NCI-H82 (cell line): ENCODE data around the gene CHPF.

Experiments used
- DNase-seq: peaks from one replicate; lab custom pipeline; 2025; lab: John Stamatoyannopoulos, UW

CHPF gene

DNA sequence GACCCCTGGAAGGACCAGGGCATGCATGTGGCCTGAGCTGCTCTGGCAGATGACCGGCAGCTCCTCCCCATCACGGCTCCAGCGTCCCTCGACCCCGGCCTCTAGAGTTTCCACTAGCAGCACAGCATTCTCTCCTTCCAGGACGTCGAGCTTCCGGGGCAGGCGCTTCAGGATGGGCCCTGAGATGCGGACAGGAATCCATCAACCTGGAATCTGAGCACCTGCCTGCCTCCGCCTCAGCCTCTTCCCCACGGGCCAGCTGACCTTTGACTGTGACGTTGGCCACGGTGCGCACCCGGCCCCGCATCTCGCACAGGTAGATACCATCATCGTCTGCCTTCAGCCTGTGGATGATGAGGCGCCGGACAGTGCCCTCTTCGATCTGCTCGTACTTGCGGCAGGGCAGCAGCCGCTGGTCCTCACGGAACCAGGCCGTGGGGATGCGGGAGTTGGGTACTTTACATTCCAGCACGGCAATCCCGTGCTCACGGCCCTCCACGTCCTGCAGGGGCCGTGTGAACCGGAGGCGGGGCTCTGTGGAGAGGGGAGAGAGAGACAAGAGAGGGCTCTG is 24.3 kb upstream of the CHPF start:
- no peak for DNase-seq

DNA sequence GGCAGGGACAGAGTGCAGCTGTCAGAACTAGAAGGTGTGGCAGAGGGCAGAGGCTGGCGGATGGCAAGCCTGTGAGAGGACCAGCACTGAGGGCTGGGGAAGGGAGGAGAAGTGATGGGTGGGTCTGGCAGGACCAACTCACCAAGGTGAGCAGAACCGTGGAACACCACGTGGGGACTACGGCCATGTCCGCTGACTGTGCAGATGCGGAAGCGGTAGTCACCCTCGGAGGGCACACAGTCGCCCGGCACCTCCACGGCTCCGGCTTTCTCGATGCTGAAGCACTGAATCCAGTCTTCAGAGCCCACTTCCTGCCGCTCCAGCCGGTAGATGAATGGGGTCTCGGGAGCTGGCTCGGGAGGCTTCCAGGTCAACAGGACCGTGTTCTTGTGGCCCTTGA is 23.5 kb upstream of the CHPF start:
- DNase-seq = no peak

DNA sequence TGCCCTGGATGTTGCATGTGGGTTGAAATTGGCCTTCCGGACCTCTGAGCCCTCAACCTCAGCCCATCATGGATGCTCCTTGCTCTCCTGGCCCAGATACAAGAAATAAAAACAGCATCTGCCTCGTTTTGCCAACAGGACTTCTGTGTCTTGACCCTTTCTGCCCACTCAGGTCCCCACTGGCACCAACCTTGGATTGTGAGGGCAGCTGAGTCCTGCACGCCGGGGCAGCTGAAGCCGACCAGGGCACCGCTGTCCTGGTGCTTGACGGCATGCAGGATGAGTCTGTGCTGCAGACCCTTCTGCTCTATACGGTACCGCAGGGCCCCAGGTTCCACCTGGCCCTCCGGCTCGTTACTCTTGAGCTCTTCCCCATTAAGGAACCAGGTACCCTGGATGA is 23.0 kb upstream of the CHPF start:
- DNase-seq = no peak

DNA sequence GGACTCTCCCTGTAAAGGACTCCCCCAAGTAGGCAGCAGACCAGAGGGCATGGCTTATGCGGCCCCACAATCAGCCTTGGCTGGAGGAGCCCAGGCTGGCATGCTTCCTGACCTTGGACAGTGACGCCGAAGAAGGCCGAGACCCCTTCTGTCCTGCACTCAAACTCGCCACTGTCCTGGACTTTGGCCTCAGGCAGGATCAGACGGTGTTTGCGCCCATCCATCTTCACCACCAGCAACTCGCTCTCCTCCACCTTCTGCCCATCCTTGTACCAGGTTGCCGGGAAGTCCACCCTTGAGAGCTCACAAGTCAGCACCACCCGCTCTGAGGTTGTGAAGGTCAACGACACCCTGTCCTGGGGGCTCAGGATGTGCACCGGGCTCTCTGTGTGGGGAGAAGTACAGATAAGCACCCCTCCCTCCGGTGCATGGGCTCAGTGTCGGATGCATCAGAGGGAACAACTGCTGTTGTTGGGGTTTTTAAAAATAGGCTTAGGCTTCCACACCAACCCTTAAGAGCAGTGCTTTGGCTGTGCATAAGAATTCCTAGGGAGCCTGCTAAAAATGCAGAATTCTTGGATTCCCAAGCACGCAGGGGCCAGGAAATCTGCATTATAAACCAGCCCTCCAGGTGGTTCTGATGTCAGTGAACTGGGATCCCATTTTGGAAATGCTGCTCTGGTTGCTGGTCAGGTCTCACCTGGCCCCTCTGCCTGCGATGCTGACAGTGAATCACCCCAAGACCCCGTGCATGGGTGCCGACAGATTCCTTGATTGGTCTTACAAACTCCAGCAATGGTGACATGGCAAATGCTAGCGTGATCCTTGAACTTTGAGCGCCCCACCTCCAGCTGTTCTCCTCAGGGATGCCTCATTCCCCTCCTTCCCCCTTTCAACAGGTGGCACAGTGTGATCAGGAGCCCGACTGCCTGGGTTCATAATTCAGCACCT is 21.8 kb upstream of the CHPF start:
- no peak for DNase-seq

DNA sequence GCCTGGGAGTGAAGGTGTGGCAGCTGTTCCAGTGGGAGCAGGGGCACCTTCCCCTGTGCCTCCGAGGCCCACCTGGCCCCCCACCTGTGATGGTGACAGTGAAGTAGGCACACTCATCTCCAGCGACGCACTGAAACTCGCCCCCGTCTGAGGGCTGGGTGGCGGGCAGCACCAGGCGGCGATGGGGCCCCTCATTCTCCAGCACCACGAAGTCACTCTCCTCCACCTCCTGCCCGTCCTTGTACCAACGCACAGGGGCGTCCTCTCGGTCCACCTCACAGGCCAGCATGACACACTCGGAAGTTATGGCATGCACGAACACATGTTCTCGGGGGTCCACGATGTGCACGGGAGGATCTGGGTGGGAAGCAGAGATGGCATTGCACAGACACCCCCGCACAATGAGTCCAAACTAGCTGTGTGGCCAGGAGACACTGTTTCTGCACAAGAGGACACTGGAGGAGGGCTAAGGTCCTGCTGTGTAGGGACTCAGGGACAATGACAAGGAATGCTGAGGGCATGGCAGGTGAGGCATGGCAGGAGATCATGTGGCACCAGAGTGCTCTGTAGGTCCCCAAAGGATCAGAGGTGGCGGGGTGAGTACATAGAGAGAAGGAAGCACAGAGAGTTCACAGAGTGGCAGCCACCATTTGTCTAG is 19.8 kb upstream of the CHPF start:
- no peak for DNase-seq

DNA sequence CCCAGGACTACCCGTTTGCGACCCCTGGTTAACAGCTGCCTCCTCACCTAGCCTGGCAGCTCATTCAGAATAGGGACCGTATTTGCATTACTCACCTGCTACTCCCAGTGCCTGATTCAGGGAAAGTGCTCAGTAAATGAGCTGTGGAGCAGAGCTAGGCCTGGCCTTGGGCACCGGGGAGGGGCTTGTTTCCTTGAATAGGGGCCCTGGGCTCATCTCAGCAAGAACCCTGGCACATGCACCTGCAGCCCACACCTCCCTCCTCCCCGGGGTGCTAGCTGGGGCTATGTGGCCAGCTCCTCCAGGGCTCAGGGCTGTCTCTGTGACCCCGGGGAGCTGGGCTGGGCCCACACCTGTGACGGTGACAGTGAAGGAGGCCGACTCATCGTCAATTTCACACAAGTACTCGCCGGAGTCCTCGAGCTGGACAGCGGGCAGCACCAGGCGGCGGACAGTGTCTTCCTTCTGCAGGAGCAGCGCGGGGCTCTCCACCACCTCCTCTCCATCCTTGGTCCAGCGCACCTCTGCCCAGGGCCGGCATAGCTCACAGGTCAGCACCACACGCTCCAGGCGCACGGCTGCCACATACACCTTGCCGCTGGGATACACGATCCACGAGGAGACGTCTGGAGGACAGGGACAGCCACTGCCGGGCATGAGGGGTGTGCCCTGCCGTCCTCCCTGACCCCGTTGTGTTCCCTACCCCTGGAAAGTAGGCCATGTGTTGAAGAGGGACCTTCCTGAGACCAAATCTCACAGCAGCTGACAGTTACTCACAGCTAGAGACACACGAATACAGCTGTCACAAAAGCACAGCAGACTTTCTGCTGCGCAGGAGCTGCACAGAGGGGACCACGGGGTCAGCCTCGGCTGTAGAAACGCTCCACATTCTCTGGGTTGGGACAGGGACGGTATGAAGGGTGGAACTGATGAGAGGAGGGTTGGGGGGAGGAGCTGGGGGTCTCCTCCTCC is 18.7 kb upstream of the CHPF start:
- DNase-seq = no peak

DNA sequence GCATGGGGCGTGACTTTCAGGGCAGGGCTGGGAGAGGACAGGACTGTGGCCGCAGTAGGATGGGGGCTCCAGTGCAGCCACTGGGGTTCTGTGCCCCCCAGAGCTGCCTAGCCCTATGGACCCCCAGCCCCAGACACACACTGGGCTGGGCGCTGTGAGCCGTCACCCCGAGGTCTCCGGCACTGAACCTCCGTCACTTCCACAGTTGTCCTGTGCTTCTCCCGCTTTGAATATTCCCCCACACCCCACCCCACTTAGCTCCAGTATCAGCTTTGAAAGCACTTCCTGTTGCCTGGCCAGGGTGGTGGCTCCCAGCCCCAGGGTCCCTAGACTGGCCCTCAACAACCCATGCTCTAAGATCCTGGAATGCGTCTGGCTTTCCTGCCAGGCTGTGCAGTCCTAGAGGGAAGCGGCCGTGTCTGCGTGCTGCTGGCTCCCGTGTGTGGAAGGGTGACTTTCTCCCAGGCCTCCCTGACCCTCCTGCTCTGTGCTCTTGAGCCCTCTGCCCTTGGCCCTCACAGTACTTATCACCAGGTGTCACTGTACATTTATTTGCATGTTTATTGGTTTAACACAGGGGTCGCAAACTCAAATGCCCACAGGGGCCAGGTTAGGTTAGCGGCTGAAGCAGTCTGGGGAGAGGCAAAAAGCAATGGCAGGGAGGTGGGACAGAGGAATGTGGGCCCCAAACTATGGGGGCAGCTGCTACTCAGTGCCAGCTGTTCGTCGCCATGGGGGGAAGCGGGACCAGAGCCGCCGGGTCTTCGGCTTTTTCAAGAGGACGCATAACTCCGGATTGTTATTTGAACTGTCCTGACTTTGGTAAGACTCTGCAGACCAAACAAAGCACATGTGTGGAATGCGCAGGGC is 17.8 kb upstream of the CHPF start:
- DNase-seq = peak; percentile 50

DNA sequence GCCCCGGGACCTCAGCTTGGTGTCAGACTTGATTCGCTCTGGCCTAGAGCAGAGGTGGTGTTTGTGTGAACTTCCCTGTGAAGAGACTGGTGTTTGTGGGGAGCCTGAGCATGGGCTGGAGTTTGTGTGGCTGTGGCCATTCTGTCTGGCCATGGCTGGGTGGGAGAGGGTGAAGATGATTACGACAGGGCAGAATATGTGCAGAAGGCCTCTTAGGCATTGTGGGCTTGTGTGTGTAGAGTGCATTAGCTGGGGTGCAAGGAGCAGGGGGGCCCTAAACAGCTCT is 17.2 kb upstream of the CHPF start:
- no peak for DNase-seq

DNA sequence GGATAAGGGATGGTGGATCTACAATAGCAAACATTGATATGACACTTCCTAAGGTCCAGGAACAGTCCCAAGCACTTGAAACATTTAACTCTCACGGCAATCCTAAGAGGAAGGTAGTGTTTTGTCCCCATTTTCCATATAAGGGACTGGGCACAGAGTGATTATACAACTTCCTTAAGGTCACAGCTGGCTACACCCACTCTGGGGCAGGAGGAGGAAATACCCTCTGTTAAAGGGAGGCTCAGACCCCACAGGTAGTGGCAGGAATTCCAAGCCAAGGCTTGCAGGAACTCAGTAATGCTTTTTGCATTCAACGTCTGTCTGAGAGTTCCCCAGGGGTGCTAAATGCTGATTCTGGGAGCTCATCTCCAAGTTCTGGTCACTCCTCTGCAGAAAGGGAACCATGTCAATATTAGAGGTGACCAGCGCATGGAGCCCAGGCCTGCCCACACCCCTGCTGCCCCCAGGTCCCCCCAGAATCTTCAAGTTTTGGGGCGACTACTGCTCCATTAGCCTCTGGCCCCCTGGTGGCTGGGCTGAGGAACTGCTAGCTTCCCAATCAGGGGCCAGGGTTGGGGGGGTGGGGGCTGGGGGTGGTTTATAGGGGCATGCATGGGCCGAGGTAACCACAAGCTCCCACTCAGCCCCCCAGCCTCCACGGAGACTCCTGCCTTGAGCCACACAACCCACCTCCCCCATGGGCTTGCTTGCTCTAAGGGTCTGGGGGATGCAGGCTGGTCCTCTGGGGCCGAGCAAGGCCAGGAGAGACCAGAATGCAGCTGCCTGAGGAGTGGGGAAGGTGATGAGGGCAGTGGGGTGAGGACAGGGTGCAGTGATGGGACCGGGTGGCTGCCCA is 16.7 kb upstream of the CHPF start:
- DNase-seq = peak; percentile 26

DNA sequence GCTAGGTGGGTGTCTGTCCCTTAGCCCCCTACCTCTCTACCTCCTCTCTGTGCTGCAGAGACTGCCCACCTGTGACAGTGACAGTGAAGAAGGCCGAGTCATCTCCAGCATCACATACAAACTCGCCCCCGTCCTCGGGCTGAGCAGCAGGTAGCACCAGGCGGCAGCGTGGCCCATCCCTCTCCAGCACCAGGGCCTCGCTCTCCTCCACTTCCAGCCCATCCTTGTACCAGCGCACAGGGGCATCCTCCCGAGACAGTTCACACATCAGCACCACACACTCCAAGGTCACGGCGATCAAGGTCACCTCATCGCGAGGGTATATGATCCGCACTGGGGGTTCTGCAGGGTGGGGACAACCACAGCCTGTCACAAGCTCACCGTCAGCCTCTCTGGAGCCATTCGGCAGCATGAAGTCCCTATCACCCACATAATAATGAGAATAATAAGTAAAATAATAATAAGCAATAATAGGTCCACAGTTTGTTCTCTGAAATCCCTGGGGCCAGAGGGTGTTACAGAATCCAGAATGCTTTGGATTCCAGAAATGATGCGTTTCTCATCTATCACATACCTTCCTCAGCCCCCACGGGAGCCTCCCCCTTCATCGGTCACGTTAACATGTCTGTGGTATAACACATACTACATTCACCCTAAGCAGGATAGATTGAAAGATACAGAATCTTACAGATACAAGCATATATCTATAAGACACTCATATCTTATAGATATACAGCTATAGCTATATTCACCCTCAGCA is 15.7 kb upstream of the CHPF start:
- DNase-seq = no peak

DNA sequence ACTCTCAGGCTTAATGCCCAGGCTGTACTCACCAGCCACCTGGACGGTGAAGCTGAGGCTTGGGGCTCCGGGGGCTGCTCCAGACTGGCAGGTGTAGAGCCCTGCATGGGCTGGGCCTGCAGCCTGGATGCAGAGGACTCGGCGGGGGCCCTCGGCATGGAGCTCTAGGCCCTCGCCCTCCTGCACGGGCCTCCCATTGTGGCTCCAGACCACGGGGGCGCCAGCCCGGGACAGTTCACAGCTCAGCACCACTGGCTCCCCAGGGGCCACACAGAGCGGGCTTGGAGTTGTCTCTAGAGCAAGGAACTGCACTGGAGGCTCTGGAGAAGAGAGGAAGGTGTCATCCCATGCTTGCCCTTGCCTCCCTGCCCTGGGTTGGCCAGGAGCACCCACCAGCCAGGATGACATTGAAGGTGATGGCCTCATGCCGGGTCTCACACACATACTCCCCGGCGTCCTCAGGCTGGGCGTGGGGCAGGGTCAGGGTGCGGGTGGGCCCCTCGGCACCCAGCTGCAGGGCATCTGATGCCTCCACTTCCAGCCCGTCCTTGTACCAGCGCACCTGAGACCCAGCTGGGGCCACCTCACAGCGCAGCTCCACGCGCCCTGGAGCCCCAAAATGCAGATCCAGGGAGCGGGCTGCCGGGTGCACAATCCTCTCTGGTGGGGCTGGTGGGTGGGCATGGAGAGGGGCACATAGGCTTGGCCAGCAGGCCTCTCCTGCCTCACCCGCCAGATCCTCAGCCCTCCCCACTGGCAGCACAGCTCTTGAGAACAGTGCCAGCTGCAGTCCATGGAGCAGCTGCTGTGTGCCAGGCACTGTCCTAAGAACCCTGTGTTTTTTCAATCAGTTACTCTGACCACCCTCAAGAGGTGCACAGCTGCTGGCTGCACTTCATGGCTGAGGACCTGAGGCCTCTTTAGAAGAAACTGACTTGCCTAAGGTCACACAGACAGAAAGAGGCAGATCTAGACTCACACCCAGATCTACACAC is 14.5 kb upstream of the CHPF start:
- no peak for DNase-seq

DNA sequence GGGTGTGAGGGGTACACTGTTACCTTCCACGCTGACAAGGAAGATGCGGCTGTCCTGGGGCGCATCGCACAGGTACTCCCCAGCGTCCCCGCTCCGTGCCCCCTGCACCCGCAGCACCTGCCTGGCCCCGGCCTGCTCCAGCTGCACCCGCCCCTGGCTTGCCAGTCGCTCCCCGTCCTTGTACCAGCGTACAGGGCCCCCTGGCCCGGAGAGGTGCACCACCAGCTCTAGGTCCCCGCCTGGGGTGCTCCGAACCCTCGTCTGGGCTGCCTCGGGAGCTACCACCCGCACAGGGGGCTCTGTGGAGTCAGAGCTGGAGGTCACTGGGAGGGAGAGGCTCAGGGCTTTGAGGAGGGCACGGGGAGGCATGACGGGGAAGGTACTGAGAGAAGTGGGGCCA is 13.7 kb upstream of the CHPF start:
- DNase-seq = no peak

DNA sequence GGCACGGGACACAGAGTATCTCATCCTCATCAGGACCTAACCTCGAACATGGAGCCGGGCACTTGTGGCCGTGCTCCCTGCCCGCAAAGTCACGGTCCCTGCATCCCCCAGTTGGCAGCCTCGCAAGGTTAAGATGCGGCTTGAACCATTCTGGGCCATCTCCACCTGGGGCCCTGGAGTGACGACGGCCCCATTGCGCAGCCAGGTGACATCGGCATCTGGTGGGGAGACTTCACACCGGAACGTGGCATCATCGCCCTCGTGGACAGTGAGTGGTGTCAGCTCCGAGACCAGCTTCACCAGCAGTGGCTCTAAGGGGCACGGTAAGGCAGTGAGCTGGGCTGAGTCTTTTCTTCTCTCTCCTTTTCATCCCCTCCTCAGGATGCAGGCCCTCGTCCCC is 12.8 kb upstream of the CHPF start:
- DNase-seq = no peak

DNA sequence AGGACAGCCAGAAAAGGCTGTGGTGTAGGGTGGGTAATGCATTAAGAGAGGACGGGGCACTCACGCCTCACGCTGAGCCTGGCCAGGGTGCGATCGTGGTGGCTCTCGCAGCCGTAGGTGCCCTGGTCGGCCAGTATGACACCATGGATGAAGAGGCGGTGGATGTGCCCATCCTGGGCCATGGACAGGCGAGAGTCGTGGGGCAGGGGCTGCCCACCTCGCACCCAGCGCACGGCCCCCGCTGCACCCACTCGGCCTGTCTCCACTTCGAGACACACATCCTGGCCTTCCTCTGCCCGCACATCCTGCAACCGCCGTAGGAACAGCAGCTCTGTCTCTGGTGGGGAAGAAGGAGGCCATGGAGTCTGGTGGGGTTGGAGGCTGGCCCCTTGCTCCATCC is 12.3 kb upstream of the CHPF start:
- DNase-seq = no peak

DNA sequence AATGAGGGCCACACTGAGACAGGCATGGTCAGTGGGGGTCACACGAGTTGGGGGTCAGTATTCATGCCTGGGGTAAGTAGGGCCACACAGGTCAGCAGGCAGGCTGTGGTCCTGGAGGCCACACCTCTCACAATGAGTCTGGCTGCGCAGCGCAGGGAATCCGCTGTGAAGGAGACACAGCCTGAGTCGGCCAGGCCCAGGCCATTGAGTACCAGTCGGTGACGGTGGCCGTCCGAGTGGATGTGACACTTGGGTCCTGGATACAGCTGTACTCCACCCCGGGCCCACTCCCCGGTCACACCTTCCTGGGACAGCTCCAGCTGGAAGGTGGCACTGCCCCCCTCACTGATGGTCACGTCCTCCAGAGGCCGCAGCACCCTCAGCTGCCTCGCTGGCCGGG is 10.7 kb upstream of the CHPF start:
- no peak for DNase-seq

DNA sequence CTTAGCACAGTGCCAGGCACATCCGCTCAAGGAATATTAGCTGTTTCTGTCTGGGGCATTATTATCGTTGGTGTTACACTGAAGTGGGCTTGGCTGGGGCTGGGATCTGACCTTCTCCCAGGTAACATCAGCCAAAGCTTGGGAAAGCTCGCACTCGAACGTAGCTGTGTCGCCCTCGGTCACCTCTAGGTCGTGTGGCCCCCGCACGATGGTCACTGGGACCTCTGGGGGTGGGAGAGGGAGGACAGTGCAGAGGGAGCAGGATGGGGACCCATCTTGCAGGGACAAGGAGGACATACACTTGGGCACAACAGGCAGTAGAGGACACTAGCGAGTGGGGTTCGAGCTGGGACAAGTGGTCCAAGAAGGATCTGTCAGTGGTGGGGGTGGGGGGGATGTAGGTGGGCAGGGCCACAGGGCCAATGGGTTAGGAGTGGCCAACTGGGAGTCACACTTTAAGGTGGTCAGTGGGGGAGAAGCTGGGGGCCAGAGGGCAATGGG is 9.9 kb upstream of the CHPF start:
- no peak for DNase-seq

DNA sequence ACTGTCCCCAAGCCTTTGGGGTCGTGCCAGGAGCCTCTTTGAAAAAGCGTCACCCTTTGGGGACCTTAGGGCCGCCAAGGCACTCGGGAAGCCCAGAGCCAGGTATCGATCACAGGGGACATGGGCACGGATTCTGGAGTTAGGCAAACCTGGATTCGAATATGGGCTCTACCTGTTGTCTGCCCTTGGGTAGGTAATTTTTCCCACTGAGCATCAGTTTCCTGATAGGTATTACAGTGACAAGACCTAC is 9.5 kb upstream of the CHPF start:
- DNase-seq = no peak

DNA sequence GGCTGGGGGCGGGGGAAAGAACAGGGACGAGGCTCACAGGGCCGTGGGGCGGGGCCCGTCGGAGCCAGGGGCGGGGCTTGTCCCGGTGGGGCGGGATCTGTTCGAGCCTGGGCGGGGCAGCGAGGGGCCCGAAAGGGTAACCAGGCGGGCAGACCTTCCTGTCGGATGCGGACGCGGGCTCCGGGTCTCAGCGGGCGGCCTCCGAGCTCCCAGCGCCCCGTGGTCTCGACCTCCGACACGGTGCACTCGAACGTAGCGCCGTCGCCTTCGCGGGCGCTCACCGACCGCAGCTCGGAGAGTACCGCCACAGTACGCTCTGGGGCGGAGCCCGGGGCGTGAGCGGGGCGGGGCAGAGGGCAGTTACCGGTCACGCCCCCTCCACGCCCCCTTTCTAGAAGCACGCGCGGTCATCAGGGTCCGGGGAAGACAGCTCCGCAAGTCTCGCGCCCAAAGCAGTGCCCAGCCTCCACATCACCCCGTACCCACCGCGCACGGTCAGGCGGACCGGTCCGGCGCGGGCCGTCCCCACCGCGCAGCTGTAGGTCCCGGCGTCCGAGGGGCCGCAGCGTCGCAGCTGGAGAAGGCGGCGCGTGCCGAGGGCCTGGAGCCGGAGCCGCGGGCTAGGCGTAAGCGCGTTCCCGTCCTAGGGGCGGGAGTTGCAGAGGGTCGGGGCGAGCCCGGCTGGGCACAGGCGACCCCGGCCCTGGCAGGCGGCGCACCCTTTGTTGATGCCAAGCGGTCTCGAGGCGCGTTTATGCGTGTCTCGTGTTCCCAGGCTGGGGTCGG is 9.0 kb upstream of the CHPF start:
- DNase-seq = peak; percentile 92
